Choroid plexus epithelial cell (primary cell): ENCODE data around the gene VCP.

ENCODE experiments used
- DNase-seq: peaks from one replicate; pipeline ENCODE4 v3.0.0-alpha.2; 2010; ENCODE audit warnings: low read depth
- H3K4me3 ChIP-seq: 2 replicates; pipeline ENCODE4 v1.5.1; 2011; ENCODE audit warnings: low read depth, mild to moderate bottlenecking, control low read depth, low read length, moderate library complexity
- CTCF ChIP-seq: conservative IDR thresholded peaks from 2 replicates; pipeline ENCODE4 v1.5.1; 2011; ENCODE audit warnings: low read depth, mild to moderate bottlenecking, control low read depth, inconsistent platforms, low read length, moderate library complexity

VCP gene

DNA sequence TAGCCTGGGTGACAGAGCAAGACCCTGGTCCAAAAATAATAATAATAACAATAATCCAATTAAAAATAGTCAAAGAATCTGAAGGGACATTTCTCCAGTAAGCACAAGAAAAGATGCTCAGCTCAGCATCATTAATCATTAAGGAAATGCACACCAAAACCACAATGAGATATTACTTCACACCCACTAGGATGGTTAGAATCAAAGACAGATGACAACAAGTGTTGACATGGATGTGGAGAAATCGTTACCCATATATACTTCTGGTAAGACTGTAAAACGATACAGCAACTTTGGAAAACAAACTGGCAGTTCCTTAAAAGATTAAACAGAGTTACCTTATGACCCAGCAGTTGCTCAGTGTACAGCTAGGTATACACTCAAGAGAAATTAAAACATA lies 12.7 kb upstream of the VCP start:
- no peak overlapping the region for H3K4me3 ChIP-seq
- DNase-seq = no peak
- TF ChIP-seq CTCF = no peak

DNA sequence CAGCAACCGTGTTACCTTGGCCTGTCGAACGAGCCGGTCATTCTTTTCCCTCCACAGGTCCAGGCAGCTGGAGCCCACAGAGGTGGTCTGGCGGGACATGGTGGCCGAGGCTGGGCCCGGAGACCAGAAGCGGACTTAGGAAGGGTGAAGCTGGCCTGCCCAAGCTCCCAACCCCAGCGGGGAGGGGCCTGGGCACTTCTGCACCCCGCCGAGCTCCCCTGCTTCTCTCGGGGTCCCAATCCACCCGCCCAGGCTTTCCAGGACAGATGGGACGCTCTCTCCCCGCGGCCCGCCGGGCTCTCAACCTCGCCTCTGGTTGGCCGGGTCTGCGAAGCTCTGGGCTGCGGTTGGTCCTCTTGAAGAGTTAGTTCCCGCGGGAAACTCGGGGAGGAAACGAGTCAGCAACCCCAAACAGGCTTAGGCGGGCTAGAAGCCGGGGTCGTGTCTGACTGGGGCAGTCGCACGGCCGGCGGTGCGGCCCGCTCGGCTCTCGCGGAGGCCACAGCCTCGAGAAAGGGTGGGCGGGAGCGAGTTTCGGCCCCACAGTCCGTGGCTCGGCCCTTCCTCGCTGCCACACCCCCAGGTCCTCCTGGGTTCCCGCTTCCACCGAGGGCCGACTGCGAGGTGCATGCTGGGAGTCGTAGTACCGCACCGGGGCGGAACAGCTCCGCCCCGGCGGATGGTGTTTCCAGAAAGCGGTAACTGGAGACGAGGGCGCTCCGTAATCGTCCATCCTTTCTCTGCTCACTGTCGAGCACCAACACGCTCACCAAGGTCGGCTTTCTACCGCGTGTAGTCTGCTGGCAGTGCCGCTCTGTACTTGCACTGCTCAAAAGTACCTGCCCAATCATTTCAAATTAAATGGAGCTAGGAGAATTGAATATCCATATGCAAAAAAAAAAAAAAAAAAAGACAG lies 7.3 kb upstream of the VCP start, which contains the start of gene FANCG:
TSS of gene FANCG (minus strand) at position 517 of the 916 bp plus-strand sequence. CDS start at position 99, 418 bp downstream.
- DNase-seq = peak; percentile 96
- no peak for TF ChIP-seq CTCF

DNA sequence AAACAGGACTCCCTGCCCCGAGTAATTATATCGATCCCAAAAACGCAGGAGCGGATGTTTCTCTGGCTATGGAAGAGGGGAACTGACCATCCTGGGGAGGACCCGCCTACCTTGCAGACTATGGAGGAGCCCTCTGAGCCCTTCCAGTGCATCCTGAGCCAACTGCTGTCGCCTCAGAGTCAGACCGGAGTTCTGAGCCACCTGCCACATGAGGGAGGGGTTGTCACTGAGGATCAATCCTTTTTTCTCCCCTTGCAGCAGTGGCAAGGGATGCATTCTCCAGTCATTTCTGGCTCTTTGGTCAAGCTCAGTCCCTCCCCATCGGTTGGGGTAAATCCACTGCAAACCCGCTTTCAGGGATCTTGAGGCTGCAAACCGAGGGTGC lies 6.6 kb upstream of the VCP start:
- no peak for DNase-seq
- peak overlapping the region; percentile 88 for H3K4me3 ChIP-seq
- TF ChIP-seq CTCF = no peak

More for the DNA sequence above, 7.3 kb upstream of the VCP start, which contains the start of gene FANCG:
- H3K4me3 ChIP-seq = peak within 1 kb of the TSS; percentile 88

DNA sequence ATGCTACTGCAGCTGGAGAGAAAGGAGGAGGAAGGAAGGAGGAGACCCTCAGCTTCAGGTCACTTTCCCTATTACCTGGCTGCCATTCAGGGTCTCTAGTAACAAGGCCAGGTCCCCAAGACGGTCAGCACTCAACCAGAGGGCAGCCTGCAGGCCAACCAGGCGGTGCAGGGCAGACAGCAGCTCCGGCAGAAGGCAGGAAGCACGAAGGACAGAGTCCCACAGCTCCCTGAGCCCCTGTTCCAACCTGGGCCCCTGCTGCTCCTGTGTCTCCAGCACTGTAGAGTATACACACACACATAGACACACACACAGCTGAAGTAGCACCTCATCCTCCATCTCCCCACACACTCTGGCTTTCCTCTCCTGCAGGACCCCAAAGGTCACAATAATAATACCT lies 5.6 kb upstream of the VCP start:
- H3K4me3 ChIP-seq = no peak overlapping the region
- no peak for TF ChIP-seq CTCF
- DNase-seq = no peak

- DNase-seq = no peak
- H3K4me3 ChIP-seq = no peak overlapping the region
- no peak for TF ChIP-seq CTCF
These were observed 4.4 kb upstream of the VCP start for GRCh38 chr9:35076848-35077247.

DNA sequence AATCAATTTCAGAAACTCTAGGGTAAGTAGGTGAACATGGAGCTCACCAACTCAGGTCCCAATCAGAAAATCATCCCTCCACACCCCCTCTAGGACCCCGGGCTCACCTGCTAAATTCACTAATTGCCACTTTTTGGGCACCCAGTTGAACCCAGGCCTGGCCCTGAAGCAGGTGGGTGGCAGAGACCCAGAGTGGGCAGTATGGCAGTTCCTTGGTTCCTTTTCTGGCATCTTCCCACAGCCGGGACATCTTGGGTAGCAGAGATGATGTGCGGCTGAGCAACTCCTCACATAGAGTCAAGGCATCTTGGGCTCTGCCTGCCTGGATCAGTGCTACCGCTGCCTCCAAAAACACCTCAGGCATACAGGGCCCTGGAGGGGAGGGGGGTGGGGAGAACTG lies 2.9 kb upstream of the VCP start:
- H3K4me3 ChIP-seq = no peak overlapping the region
- DNase-seq = no peak
- no peak for TF ChIP-seq CTCF

GRCh38 chr9:35074791-35075190 lies 2.4 kb upstream of the VCP start:
- no peak for TF ChIP-seq CTCF
- no peak for DNase-seq

More at GRCh38 chr9:35074791-35075190, 2.4 kb upstream of the VCP start:
- H3K4me3 ChIP-seq = no peak overlapping the region
